ENCODE data around the gene CFAP69.

DNA sequence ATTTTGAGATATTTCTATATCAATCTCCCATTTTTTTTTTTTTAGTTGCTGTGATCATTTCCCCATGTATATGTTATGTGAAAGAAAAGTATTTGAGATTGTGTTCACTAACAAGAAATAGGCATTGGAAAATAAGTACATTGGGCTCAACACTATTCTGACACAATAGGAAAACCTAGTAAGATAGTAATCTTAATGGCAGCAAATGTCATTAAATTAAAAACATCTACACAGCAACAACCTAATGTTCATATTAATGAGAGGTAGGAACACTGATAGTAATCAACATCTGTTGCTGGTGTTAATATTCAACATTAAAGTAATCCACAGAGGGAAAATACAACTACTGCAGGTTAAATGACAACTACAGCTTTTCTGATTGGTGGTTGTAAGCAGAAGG is 100.0 kb downstream of the CFAP69 start:
- TF ChIP-seq CTCF (IDR thresholded peaks at IDR 0.05; ENCODE audit: low read depth, low read length) (no peak), MYC (IDR thresholded peaks at IDR 0.05; ENCODE audit: low read depth, low read length) (no peak), POLR2A (IDR thresholded peaks at IDR 0.05; ENCODE audit: extremely low read depth, insufficient read length) (no peak)
- TF ChIP-seq, protein P1, sequence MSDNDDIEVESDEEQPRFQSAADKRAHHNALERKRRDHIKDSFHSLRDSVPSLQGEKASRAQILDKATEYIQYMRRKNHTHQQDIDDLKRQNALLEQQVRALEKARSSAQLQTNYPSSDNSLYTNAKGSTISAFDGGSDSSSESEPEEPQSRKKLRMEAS (IDR thresholded peaks at IDR 0.05; ENCODE audit: low read depth, low read length) = no peak
